ENCODE measurements around the gene ITGB6.
"Not testable (repeated sequence)": the region's sequence is repeated elsewhere in the genome, so short reads cannot be mapped to it uniquely, and the experiment has no call there.

The ITGB6 gene

DNA sequence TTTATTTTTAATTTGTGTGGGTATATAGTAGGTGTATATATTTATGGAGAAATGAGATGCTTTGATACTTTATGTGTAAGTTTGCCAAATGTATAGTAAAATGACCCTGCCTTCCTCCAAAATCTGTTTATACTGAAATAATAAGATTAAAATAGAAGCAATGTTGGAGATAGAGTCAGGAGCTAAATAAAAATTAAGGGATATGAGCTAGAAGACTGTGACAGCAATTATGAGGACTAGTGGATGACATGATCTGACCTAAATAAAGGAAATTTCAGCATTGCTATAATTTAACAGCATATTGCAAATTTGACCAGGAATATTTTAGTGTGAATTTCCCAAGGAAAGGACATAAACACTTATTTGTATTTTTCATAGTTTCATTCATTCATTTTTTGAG, 60.7 kb downstream of the ITGB6 start:
- no peak for DNase-seq

DNA sequence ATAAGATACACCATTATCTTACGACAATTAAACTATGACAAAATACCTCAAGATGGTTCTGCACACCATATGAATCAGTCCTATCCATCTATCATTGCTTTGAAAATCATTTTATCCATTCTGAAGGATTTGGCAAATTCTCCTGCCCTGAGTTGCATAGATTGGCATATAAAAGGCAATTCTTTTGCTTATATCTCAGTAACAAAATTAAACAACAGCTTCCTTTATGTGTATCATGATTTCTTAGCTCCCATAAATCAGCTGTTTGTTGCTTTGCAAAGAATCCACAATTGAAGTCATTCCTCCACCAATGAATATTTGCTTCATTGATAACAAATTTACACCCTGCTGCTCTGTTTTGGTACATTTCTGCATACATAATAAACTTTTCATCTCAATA, 61.7 kb downstream of the ITGB6 start:
- no peak for DNase-seq

- no peak for DNase-seq
These were observed 62.6 kb downstream of the ITGB6 start for GRCh38 chr2:160137464-160137863.

- no peak for DNase-seq
These were observed 67.3 kb downstream of the ITGB6 start for GRCh38 chr2:160132761-160133160.

- DNase-seq, result no peak
These were observed 73.3 kb downstream of the ITGB6 start for GRCh38 chr2:160126756-160127155.

DNA sequence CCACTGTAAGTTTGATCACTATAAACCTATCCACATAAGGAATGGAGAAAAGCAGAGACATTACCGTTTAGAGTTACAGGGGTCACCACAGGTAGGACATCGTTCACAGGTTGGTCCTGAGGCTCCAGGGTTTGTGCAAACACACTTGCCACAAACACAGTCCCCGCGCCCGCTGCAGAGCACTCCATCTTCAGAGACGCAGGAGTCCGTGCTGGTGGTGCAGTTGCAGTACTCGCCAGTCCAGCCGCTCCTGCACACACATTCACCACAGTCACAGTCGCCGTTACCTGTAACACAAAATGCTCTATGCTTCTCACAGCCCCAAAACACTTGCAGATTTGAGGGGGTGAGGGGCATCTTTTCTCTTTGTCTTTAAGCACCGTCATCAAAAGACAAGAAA, 73.8 kb downstream of the ITGB6 start:
- DNase-seq, result no peak

GRCh38 chr2:160125828-160126227, 74.2 kb downstream of the ITGB6 start:
- no peak for DNase-seq

GRCh38 chr2:160125366-160125765, 74.7 kb downstream of the ITGB6 start:
- no peak for DNase-seq

DNA sequence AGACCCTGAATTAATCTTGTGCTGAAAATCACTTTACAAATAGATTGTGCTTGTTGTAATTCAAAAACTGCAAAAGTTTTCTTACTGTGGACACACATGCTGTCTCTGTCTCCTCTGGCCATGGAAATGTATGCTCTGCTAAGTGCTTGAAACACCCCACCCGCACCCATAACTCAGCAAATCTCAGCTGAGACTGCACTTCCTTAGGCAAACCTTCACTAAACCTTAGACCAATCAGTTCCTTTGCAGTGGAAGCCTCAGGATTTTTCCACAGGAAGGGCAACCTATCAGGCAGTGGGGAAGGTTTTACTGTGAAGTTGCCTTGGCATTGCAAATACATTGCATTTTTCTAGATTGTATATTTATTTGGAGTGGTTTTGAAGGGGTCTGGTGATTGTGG, 75.5 kb downstream of the ITGB6 start:
- no peak for DNase-seq

DNA sequence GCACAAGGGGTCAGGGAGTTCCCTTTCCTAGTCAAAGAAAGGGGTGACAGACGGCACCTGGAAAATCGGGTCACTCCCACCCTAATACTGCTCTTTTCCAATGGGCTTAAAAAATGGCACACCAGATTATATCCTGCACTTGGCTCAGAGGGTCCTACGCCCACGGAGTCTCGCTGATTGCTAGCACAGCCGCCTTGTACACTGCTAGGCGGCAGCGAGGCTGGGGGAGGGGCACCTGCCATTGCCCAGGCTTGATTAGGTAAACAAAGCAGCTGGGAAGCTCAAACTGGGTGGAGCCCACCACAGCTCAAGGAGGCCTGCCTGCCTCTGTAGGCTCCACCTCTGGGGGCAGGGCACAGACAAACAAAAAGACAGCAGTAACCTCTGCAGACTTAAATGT, 85.4 kb downstream of the ITGB6 start:
- not testable (repeated sequence) for DNase-seq

GRCh38 chr2:160114020-160114419, 86.1 kb downstream of the ITGB6 start:
- DNase-seq, result no peak

DNA sequence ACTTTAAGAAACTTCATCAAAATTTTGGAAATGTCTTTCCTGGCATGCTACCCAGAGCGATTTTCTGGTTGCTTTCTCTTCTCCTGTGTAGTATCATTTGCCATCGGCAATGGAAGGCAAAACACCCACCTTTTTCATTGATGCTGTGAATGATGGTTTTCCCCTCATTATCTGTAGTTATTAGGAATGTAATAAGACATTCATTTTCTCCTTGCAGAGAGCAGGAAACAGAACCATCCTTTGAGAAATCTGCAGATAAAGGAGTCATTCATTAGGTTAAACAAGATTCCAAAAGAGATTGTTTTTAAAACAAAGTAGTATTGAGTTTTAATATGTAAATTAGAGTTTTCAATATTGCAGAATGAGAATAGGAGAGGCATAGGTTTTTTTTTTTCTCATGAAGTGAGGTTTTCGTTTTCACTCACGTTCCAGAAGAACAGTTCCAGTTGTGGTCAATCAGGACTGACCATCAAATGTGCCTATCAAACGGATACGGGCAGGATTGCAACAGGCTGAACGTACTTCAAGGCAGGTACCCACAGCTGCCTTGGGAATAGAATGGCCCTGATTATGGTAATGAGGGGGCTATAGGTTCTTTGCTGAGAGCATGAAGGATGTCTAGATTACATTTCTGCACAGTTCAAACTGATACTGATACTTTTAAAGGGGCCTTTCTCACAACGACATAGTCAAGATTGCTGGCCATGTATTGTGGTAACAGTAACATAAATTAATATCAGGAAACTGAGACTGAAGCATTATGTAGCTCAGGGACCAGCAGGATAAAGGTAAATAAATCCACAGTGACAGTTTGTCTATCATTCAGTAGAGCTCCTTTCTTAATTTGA, 87.9 kb downstream of the ITGB6 start:
- no peak for DNase-seq

GRCh38 chr2:160110674-160111239, 89.3 kb downstream of the ITGB6 start:
- DNase-seq, result no peak

DNA sequence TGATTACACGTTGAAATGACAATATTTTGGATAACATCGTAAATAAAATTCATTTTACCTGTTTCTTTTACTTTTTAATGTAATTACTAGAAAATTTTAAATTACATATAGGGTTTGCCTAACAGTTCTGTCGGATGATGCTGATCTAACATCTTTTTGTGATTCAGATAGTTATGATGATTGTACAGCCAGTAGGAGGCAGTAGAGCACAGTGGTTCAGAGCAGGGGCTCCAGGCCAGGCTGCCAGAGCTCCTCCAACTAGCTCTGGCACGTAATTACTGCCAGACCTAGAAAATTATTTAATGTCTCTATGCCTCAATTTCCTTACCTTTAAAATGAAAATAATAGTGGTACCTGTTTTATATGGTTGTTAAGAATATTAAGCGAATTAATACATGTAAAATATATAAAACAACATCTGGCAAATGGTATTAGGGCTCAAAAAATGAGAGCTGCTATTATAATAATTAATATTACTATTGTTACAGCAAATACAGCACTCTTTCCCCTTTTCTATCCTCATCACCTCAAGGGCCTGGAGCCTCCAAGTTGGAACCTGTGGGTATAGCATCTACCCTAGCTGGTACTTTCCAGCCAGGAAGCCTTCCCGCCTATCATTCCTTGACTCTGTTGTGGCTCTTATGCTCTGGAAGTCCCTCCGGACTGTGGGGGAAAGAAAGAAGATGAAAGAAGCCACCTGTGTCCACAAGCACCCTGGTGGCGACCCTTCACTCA, 90.0 kb downstream of the ITGB6 start:
- DNase-seq, result peak; percentile 28

DNA sequence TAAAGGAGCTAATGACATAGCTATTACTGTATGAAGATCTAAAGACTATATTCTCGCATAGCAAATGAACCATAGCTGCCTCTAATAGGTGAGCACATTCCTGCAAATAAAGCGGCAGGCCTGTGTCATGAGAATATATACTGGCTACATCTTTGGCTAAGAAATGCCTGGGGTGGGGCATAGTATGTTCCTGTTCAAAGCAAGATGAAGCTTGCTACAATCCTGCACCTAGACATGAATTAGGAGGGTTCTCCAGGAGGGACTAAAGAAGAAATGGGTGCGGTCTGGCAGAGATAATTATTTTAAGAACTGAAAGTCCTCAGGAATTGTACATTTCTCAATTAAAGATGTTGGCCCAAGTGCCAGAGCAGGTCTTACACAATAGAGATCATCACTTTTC, 90.8 kb downstream of the ITGB6 start:
- no peak for DNase-seq

DNA sequence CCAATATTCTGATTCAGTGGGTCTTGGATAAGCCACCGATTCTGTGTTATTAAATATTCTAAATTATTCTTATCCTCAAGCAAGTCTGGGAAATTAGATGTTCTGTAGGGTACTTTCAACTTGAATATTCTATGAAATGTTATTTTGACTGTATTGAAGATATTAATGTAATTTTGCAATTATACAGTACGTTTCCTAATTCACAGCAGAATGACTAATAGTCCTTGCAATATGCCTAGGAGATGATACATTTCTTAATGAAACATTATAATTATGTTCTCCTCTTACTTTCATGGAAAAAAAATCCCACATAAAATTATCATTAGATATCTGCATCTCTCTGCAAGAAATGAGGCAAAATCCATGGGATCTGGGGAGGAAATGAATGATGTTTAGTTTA, 91.4 kb downstream of the ITGB6 start:
- no peak for DNase-seq

- DNase-seq, result no peak
These were observed 94.7 kb downstream of the ITGB6 start for GRCh38 chr2:160105366-160105765.

GRCh38 chr2:160104115-160104514, 96.0 kb downstream of the ITGB6 start:
- no peak for DNase-seq

DNA sequence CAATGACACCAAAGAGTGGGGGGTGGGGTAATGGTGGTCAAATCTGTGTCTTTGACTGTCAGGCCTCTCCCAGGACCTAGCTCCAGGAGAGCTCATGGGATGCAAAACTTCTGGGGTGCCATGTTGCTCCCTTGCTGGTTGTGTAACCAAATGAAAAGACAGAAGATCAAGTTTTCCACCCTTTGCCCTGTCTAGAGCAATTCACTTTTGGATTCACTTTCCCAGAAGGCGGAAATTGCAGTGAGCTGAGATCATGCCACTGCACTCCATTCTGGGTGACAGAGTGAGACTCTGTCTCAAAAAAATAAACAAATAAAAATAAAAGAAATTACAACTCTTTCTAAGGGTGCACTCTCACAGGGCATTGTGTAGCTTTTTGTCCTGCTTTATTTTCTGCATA, 102.7 kb downstream of the ITGB6 start:
- DNase-seq, result no peak

DNA sequence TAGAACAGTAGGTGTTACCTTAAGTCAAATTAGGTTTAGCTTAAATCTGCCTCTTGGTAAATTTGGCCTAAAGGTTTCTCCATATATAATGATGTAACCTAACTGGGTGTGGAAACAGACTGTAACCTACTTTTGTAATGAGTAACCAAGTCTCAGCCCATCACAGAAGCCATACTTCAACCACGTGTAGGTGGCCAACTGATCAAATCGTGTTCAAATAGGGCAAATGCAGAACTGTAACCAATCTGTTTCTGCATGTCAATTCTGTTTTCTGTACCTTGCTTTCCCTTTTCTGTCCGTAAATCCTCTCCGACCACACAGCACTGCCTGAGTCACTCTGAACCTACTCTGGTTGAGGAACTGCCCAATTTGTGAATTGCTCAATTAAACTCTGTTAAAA, 103.7 kb downstream of the ITGB6 start:
- DNase-seq, result no peak

DNA sequence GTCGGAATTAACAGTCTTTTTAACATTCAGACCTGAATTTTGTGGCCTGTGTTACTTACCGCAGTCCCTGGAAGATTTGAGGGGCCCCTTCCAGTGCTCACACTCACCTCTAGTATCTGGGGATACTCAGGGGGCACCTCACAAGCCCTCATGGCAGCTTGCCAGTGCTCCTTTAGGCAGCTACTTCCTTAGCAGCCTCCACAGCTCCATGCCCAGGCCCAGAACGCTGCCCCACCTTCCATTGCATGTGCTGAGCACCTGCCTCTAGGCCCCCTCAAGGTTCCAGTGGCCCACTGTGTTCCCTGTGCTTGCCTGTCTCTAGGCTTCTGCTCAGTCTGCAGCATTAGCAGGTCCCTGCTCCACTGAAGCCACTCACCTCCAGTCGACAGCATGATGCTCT, 107.6 kb downstream of the ITGB6 start:
- DNase-seq, result no peak

GRCh38 chr2:160091381-160091780, 108.7 kb downstream of the ITGB6 start:
- DNase-seq, result no peak

DNA sequence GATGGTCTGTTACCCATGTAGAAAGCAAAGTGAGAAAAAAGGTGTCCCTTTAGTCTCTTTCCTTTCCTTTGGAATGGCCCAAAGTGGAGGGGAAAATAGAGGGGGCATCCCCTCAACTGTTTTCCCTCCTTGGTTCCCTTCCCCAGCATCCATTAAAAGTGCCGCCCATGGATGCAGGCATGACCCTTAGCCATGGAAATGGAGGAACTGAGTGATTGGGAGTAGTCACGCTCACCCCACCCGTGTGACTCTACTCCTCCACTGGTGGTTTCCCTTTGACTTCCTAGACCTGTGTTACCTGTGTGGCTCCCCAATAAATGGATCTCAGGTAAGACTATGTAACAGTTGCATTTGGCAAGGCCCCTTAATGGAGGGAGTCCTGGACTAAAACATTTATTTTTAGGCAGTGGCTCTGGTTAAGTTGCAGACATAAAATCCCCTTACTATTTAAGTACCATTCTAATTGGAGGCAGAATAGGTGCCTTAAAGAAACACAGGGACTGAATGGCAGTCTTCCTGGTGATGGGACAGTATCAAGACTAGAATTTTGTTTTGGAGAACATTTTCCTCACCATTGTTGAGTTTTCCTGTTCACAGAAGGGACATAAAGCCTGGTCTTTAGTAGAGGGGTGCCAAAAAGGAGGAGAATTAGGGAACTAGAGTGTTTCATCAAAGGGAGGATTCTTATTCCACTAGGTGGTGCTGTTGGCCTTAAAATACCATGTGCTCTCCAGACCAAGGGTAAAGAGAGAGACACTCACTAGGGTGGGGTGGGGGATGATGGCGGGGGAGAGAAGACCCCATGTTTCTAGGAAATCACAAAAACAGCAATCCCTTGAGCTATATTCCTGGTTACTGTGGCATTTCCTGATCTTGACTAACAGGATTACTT, 112.0 kb downstream of the ITGB6 start:
- no peak for DNase-seq
